GM12892 (cell line): ENCODE data around the gene LMTK2.

Experiments used
- POLR2A ChIP-seq: IDR thresholded peaks from 2 replicates; pipeline ENCODE4 v1.6.1; 2011; ENCODE audit warnings: low read depth, low read length, control low read depth
- POLR2AphosphoS5 ChIP-seq: IDR thresholded peaks from 2 replicates; pipeline ENCODE4 v1.6.1; 2011; ENCODE audit warnings: low read depth, low read length, control low read depth
- TAF1 ChIP-seq: IDR thresholded peaks from 2 replicates; pipeline ENCODE4 v1.6.1; 2011; ENCODE audit warnings: low read depth, mild to moderate bottlenecking, control low read depth, low read length, borderline replicate concordance

DNA sequence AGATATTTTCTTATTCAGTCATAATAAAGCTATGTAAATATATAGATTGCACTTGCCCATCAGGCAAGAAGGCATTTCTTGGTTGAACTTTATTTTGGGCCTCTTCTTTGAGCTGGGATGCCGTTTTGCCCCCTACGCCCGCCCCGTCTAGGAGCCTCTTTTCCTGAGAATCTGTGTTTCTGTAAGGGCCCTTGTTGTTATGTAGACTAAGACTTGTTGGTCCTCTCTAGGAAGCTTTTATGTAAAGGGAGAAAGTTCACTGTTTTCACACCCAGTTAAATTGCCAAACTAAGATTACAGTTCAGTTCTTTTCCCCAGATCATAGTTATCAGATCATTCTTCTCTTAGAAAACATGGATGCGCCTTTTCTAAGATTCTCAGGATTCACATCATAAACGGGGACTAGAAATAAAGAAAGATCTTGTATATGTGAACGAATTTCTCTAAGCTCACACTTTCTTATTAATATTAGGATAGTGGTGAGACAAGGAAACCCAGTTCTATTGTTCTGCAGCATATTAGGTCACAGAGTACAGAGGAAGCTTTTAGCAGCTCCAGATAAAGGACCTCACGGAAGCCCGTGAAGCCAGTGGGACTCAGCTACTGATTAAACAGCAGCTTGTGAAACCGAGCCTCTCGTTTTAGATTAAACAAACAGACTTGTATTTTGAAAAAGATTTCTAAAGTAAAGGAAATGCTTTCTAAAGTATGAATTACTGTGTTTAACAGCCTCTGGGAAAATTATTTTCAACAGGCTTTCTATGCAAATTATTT lies 3.8 kb downstream of the LMTK2 start:
- TF ChIP-seq POLR2A (no peak), POLR2AphosphoS5 (no peak), TAF1 (no peak)
